ENCODE results near the gene KLK7.

Gene KLK7

GRCh38 chr19:51018745-51019543, 35.2 kb upstream of the KLK7 start:
- no peak for DNase-seq (ENCODE audit: low spot score)
- TF ChIP-seq CTCF (IDR thresholded peaks at IDR 0.05; ENCODE audit: poor library complexity, severe bottlenecking) = no peak

GRCh38 chr19:51016798-51017683, 33.3 kb upstream of the KLK7 start:
- peak overlapping the region; percentile 22 for H3K4me3 ChIP-seq (ENCODE audit: severe bottlenecking)

More at GRCh38 chr19:51018745-51019543, 35.2 kb upstream of the KLK7 start:
- Histone ChIP-seq H3K9me3 (ENCODE audit: severe bottlenecking) (no peaks in the 10 kb centered on the region), H3K27ac (ENCODE audit: poor library complexity, severe bottlenecking) (no peak overlapping the region), H3K36me3 (ENCODE audit: low read depth) (no peaks in the 10 kb centered on the region), H3K4me1 (ENCODE audit: insufficient read depth, poor library complexity, severe bottlenecking) (no peaks in the 10 kb centered on the region), H3K27me3 (ENCODE audit: insufficient read depth, poor library complexity, severe bottlenecking) (peaks cover 31% of the 10 kb centered on the region), H3K4me3 (ENCODE audit: severe bottlenecking) (peak overlapping the region; percentile 11)
- ATAC-seq (ENCODE audit: low read depth) = 0 out of 3 replicates have a peak, but pooled peaks have one; percentile 26

DNA sequence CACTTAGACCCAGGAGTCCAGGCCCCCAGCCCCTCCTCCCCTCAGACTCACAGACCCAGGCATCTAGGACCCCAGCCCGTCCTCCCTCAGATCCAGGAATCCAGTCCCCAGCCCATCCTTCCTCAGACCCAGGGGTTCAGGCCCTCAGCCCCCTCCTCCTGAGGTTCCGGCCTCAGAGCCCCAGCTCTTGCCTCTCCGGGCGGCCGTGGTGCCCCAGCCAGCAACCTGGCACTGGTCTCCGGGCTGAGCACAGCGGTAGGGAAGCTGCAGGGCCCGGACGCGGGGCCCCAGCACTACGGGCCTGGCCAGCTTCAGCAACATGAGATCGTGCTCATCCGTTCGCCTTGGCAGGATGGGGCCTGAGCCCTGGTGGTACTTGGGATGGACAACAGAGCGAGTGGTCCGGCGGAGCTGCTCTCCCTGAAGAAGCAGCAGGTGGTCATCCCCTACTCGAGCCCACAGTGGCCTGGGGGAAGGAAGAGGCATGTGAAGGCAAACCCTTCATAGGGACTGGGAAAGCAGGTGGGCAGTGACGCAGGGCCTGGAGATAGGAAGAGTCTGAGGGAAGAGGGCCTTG, 32.1 kb upstream of the KLK7 start:
- no peak overlapping the region for H3K4me3 ChIP-seq (ENCODE audit: severe bottlenecking)
- no peak for ATAC-seq (ENCODE audit: low read depth)
- H3K27ac ChIP-seq (ENCODE audit: poor library complexity, severe bottlenecking) = no peak overlapping the region
- H3K36me3 ChIP-seq (ENCODE audit: low read depth) = no peaks in the 10 kb centered on the region
- peaks cover 2% of the 10 kb centered on the region for H3K4me1 ChIP-seq (ENCODE audit: insufficient read depth, poor library complexity, severe bottlenecking)
- no peaks in the 10 kb centered on the region for H3K9me3 ChIP-seq (ENCODE audit: severe bottlenecking)
- DNase-seq (ENCODE audit: low spot score) = no peak
- no peak for TF ChIP-seq CTCF (IDR thresholded peaks at IDR 0.05; ENCODE audit: poor library complexity, severe bottlenecking)
- peaks cover 31% of the 10 kb centered on the region for H3K27me3 ChIP-seq (ENCODE audit: insufficient read depth, poor library complexity, severe bottlenecking)

More at GRCh38 chr19:51016798-51017683, 33.3 kb upstream of the KLK7 start:
- Histone ChIP-seq H3K27ac (ENCODE audit: poor library complexity, severe bottlenecking) (no peak overlapping the region), H3K27me3 (ENCODE audit: insufficient read depth, poor library complexity, severe bottlenecking) (peaks cover 31% of the 10 kb centered on the region), H3K4me1 (ENCODE audit: insufficient read depth, poor library complexity, severe bottlenecking) (no peaks in the 10 kb centered on the region), H3K9me3 (ENCODE audit: severe bottlenecking) (no peaks in the 10 kb centered on the region), H3K36me3 (ENCODE audit: low read depth) (no peaks in the 10 kb centered on the region)
- peak; percentile 74 for DNase-seq (ENCODE audit: low spot score)
- ATAC-seq (ENCODE audit: low read depth) = peak; percentile 70
- TF ChIP-seq CTCF (IDR thresholded peaks at IDR 0.05; ENCODE audit: poor library complexity, severe bottlenecking) = peak; percentile 91

GRCh38 chr19:51014242-51014641, 30.5 kb upstream of the KLK7 start:
- H3K27me3 ChIP-seq (ENCODE audit: insufficient read depth, poor library complexity, severe bottlenecking) = peaks cover 22% of the 10 kb centered on the region
- H3K27ac ChIP-seq (ENCODE audit: poor library complexity, severe bottlenecking) = no peak overlapping the region
- no peaks in the 10 kb centered on the region for H3K9me3 ChIP-seq (ENCODE audit: severe bottlenecking)
- ATAC-seq (ENCODE audit: low read depth) (no peak), DNase-seq (ENCODE audit: low spot score) (no peak)
- no peak for TF ChIP-seq CTCF (IDR thresholded peaks at IDR 0.05; ENCODE audit: poor library complexity, severe bottlenecking)
- H3K36me3 ChIP-seq (ENCODE audit: low read depth) = no peaks in the 10 kb centered on the region
- no peak overlapping the region for H3K4me3 ChIP-seq (ENCODE audit: severe bottlenecking)
- peaks cover 17% of the 10 kb centered on the region for H3K4me1 ChIP-seq (ENCODE audit: insufficient read depth, poor library complexity, severe bottlenecking)
